ENCODE data around the gene VASP. TPM values are rescaled to one million over a fixed set of nuclear protein-coding genes. Genes with fewer than 3 reads are reported as not detected.

Gene VASP
- polyA plus RNA-seq, 2 of the 4 experiments (the other 2 are of a cell fraction), result 64.5 to 94.3 TPM

DNA sequence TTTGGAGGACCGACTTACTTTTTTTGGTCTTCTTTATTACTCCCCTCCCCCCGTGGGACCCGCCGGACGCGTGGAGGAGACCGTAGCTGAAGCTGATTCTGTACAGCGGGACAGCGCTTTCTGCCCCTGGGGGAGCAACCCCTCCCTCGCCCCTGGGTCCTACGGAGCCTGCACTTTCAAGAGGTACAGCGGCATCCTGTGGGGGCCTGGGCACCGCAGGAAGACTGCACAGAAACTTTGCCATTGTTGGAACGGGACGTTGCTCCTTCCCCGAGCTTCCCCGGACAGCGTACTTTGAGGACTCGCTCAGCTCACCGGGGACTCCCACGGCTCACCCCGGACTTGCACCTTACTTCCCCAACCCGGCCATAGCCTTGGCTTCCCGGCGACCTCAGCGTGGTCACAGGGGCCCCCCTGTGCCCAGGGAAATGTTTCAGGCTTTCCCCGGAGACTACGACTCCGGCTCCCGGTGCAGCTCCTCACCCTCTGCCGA, 39.1 kb upstream of the VASP start (continued):
- TF ChIP-seq, protein P1, sequence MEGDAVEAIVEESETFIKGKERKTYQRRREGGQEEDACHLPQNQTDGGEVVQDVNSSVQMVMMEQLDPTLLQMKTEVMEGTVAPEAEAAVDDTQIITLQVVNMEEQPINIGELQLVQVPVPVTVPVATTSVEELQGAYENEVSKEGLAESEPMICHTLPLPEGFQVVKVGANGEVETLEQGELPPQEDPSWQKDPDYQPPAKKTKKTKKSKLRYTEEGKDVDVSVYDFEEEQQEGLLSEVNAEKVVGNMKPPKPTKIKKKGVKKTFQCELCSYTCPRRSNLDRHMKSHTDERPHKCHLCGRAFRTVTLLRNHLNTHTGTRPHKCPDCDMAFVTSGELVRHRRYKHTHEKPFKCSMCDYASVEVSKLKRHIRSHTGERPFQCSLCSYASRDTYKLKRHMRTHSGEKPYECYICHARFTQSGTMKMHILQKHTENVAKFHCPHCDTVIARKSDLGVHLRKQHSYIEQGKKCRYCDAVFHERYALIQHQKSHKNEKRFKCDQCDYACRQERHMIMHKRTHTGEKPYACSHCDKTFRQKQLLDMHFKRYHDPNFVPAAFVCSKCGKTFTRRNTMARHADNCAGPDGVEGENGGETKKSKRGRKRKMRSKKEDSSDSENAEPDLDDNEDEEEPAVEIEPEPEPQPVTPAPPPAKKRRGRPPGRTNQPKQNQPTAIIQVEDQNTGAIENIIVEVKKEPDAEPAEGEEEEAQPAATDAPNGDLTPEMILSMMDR (IDR thresholded peaks at IDR 0.05), result no peak
- TF ChIP-seq, protein P2, sequence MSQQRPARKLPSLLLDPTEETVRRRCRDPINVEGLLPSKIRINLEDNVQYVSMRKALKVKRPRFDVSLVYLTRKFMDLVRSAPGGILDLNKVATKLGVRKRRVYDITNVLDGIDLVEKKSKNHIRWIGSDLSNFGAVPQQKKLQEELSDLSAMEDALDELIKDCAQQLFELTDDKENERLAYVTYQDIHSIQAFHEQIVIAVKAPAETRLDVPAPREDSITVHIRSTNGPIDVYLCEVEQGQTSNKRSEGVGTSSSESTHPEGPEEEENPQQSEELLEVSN (IDR thresholded peaks at IDR 0.05; ENCODE audit: borderline replicate concordance, low read depth), result no peak
- 0 out of 2 replicates have a peak, but pooled peaks have one; percentile 51 for TF ChIP-seq HOXB5 (CRISPR knock-in tag; IDR thresholded peaks at IDR 0.05)
- TF ChIP-seq, protein P3, sequence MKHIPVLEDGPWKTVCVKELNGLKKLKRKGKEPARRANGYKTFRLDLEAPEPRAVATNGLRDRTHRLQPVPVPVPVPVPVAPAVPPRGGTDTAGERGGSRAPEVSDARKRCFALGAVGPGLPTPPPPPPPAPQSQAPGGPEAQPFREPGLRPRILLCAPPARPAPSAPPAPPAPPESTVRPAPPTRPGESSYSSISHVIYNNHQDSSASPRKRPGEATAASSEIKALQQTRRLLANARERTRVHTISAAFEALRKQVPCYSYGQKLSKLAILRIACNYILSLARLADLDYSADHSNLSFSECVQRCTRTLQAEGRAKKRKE (CRISPR knock-in tag; IDR thresholded peaks at IDR 0.05; ENCODE audit: low read depth), result no peak; the same call in 1 of the 2 replicates
- no peak for TF ChIP-seq SMC3 (IDR thresholded peaks at IDR 0.05)
- TF ChIP-seq, protein P4, sequence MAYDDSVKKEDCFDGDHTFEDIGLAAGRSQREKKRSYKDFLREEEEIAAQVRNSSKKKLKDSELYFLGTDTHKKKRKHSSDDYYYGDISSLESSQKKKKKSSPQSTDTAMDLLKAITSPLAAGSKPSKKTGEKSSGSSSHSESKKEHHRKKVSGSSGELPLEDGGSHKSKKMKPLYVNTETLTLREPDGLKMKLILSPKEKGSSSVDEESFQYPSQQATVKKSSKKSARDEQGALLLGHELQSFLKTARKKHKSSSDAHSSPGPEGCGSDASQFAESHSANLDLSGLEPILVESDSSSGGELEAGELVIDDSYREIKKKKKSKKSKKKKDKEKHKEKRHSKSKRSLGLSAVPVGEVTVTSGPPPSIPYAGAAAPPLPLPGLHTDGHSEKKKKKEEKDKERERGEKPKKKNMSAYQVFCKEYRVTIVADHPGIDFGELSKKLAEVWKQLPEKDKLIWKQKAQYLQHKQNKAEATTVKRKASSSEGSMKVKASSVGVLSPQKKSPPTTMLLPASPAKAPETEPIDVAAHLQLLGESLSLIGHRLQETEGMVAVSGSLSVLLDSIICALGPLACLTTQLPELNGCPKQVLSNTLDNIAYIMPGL (CRISPR knock-in tag; IDR thresholded peaks at IDR 0.05; ENCODE audit: borderline replicate concordance), result peak; percentile 83; the same call in 1 of the 2 replicates
- TF ChIP-seq JUNB (IDR thresholded peaks at IDR 0.05), result no peak
- peak; percentile 60 for TF ChIP-seq TFCP2L1 (CRISPR knock-in tag; IDR thresholded peaks at IDR 0.05)
- TF ChIP-seq TP53 (CRISPR knock-in tag; IDR thresholded peaks at IDR 0.05), result no peak
- TF ChIP-seq CBX2 (IDR thresholded peaks at IDR 0.05; ENCODE audit: borderline replicate concordance, low read depth), result no peak
- TF ChIP-seq KDM1A (IDR thresholded peaks at IDR 0.05; ENCODE audit: low read depth), result no peak

DNA sequence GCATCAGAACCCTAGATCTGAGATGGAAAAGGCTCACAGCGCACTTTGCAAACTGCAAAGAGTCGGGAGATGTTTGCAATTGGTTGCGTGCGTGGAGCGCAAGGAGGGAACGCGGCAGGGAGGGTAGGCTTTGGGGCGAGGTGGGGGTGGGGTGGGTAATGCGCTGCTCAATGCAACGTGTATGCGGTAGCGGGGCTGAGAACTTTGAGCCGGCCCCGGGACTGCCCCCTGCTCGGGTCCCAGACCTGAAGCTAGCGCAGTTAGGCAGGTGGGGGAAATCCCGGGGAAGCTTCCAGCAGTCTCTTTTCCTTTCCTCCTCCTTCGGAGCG, 38.5 kb upstream of the VASP start:
- FAIRE-seq (no peak), ATAC-seq (peak; percentile 19 to 34), DNase-seq (ENCODE audit: low read depth in 1 of 2, low spot score in 1 of 2) (peak in 1 of 2 experiments; percentile 66)
- Histone ChIP-seq H3K4me1 (peaks cover 24% of the 10 kb centered on the region), H3K4me3 (peak overlapping the region; percentile 58), H3K9me3 (no peaks in the 10 kb centered on the region), H3K4me2 (peak overlapping the region; percentile 96), H3K27ac (peak overlapping the region; percentile 54 to 86)
- TF ChIP-seq EHF (CRISPR knock-in tag; IDR thresholded peaks at IDR 0.05) (no peak), MAZ (IDR thresholded peaks at IDR 0.05; ENCODE audit: borderline replicate concordance, low read depth, low read length) (0 out of 2 replicates have a peak, but pooled peaks have one; percentile 39), RCOR1 (IDR thresholded peaks at IDR 0.05; ENCODE audit: low read depth, low read length) (no peak), ZSCAN20 (CRISPR knock-in tag; IDR thresholded peaks at IDR 0.05) (no peak), CHD2 (IDR thresholded peaks at IDR 0.05; ENCODE audit: low read length, partially characterized antibody) (peak; percentile 32), TP53 (CRISPR knock-in tag; IDR thresholded peaks at IDR 0.05) (peak; percentile 69; the same call in 1 of the 2 replicates), RNF2 (IDR thresholded peaks at IDR 0.05; ENCODE audit: borderline replicate concordance, low read depth) (no peak), HOXA7 (CRISPR knock-in tag; IDR thresholded peaks at IDR 0.05) (peak; percentile 96), MYC (IDR thresholded peaks at IDR 0.05; ENCODE audit: borderline replicate concordance, low read length) (peak; percentile 57; the same call in 1 of the 2 replicates)
- TF ChIP-seq, protein P3 (CRISPR knock-in tag; IDR thresholded peaks at IDR 0.05; ENCODE audit: low read depth), result peak; percentile 56; the same call in 1 of the 2 replicates
- TF ChIP-seq, protein P5, sequence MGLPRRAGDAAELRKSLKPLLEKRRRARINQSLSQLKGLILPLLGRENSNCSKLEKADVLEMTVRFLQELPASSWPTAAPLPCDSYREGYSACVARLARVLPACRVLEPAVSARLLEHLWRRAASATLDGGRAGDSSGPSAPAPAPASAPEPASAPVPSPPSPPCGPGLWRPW (IDR thresholded peaks at IDR 0.05), result no peak
- TF ChIP-seq, protein P4 (CRISPR knock-in tag; IDR thresholded peaks at IDR 0.05; ENCODE audit: borderline replicate concordance), result peak; percentile 44; the same call in 1 of the 2 replicates
- CTCF ChIA-PET, result interaction anchor here (1.4 to 33.4 kb wide), 7 partner anchors 10 to 225 kb away, joined by 3 to 1883 read pairs (median 11); partner anchors contain the start of gene ERCC1
- 1% methylated on average over 18 of the region's 19 CpGs for WGBS (ENCODE audit: missing lambda C conversion rate)
- POLR2A ChIA-PET, result interaction anchor here (0.5 to 3.5 kb wide), 15 partner anchors 9 to 290 kb away, joined by 3 to 40 read pairs (median 5); partner anchors contain the start of genes BLOC1S3, ERCC1 and TRAPPC6A

Data from A549 (cell line).